Lower leg skin (tissue), 3 donors: ENCODE data around the gene APOBEC3C.
"Not testable (repeated sequence)": the region's sequence is repeated elsewhere in the genome, so short reads cannot be mapped to it uniquely, and the experiment has no call there.

Source experiments
- POLR2A ChIP-seq, 2 donors: fragments of 450-650 bp; IDR thresholded peaks; one replicate each; pipeline ENCODE4 v1.6.1; 2016 to 2017; ENCODE audit warnings: antibody characterized with exemption in 2 of 2, mild to moderate bottlenecking in 1 of 2, moderate library complexity in 1 of 2
- TF ChIP-seq, protein P1 (sequence below), 3 donors: fragments of 450-650 bp; IDR thresholded peaks; one replicate each; pipeline ENCODE4 v1.5.1; 2016; ENCODE audit warnings: antibody characterized with exemption in 3 of 3, mild to moderate bottlenecking in 3 of 3, moderate library complexity in 2 of 3

DNA sequence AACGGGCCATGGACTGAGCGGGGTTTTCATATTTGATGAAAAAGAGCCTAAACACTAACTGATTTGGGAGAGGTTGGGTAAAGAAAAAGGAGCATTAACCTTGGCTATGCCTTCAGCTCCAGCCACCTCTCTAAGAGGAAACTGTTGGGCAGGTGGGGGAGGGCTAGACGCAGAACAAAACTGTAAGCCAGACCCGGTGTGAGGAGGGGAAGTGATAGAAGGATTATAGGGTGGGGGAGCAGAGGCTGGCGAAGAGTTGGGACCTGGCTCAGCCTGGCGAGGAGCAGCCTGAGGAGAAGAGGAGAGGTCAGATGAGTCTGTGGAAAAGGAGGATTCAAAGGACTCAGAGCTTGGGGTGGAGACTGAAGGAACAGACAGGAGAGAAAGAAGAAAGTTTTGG, 47.2 kb downstream of the APOBEC3C start:
- TF ChIP-seq, protein P1, sequence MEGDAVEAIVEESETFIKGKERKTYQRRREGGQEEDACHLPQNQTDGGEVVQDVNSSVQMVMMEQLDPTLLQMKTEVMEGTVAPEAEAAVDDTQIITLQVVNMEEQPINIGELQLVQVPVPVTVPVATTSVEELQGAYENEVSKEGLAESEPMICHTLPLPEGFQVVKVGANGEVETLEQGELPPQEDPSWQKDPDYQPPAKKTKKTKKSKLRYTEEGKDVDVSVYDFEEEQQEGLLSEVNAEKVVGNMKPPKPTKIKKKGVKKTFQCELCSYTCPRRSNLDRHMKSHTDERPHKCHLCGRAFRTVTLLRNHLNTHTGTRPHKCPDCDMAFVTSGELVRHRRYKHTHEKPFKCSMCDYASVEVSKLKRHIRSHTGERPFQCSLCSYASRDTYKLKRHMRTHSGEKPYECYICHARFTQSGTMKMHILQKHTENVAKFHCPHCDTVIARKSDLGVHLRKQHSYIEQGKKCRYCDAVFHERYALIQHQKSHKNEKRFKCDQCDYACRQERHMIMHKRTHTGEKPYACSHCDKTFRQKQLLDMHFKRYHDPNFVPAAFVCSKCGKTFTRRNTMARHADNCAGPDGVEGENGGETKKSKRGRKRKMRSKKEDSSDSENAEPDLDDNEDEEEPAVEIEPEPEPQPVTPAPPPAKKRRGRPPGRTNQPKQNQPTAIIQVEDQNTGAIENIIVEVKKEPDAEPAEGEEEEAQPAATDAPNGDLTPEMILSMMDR (IDR thresholded peaks at IDR 0.05), result not testable (repeated sequence)
- not testable (repeated sequence) for TF ChIP-seq POLR2A (IDR thresholded peaks at IDR 0.05)
